ENCODE results near the gene SH3GLB2.

Gene SH3GLB2

GRCh38 chr9:129071526-129072126 lies 43.5 kb upstream of the SH3GLB2 start:
- TF ChIP-seq CTCF (conservative IDR thresholded peaks at IDR 0.05; ENCODE audit: low read depth, low read length), result no peak
- H3K4me3 ChIP-seq (ENCODE audit: low read length), result no peak overlapping the region
- DNase-seq (ENCODE audit: low read depth), result no peak

- H3K4me3 ChIP-seq (ENCODE audit: low read length), result no peak overlapping the region
- DNase-seq (ENCODE audit: low read depth), result no peak
- TF ChIP-seq CTCF (conservative IDR thresholded peaks at IDR 0.05; ENCODE audit: low read depth, low read length), result no peak
Measured at GRCh38 chr9:129070696-129071525, 42.8 kb upstream of the SH3GLB2 start.

GRCh38 chr9:129069862-129070641 lies 41.9 kb upstream of the SH3GLB2 start:
- no peak for DNase-seq (ENCODE audit: low read depth)
- no peak overlapping the region for H3K4me3 ChIP-seq (ENCODE audit: low read length)
- TF ChIP-seq CTCF (conservative IDR thresholded peaks at IDR 0.05; ENCODE audit: low read depth, low read length), result no peak

GRCh38 chr9:129068990-129069861 lies 41.1 kb upstream of the SH3GLB2 start:
- no peak overlapping the region for H3K4me3 ChIP-seq (ENCODE audit: low read length)
- DNase-seq (ENCODE audit: low read depth), result no peak
- TF ChIP-seq CTCF (conservative IDR thresholded peaks at IDR 0.05; ENCODE audit: low read depth, low read length), result no peak

GRCh38 chr9:129068110-129068509 lies 40.0 kb upstream of the SH3GLB2 start:
- no peak overlapping the region for H3K4me3 ChIP-seq (ENCODE audit: low read length)
- TF ChIP-seq CTCF (conservative IDR thresholded peaks at IDR 0.05; ENCODE audit: low read depth, low read length), result no peak
- no peak for DNase-seq (ENCODE audit: low read depth)

- H3K4me3 ChIP-seq (ENCODE audit: low read length), result no peak overlapping the region
- no peak for TF ChIP-seq CTCF (conservative IDR thresholded peaks at IDR 0.05; ENCODE audit: low read depth, low read length)
- no peak for DNase-seq (ENCODE audit: low read depth)
Measured at GRCh38 chr9:129064499-129064908, 36.4 kb upstream of the SH3GLB2 start.

All from retinal pigment epithelial cell (primary cell).